GM19240 (cell line): Measurements from ENCODE around the gene RALY.

Source experiments
- DNase-seq: peaks from one replicate; pipeline ENCODE4 v3.0.0; 2011; ENCODE audit warnings: low spot score; ENCODE audit not compliant: insufficient read length

Gene RALY

GRCh38 chr20:33986560-33987216, 7.0 kb upstream of the RALY start:
- DNase-seq = no peak

GRCh38 chr20:33990075-33990474, 3.6 kb upstream of the RALY start:
- no peak for DNase-seq

GRCh38 chr20:33991502-33991901, 2.2 kb upstream of the RALY start:
- no peak for DNase-seq

- no peak for DNase-seq
These were observed 1.4 kb upstream of the RALY start for GRCh38 chr20:33992145-33992922.

GRCh38 chr20:33992923-33993575, 662 bp upstream of the RALY start:
- DNase-seq = peak; percentile 82

GRCh38 chr20:33994222-33994913, 657 bp downstream of the RALY start:
- peak; percentile 61 for DNase-seq

- DNase-seq = no peak
These were observed 1.5 kb downstream of the RALY start for GRCh38 chr20:33995053-33995831.

- no peak for DNase-seq
These were observed 5.4 kb downstream of the RALY start for GRCh38 chr20:33999025-33999649.

GRCh38 chr20:34001378-34001777, 7.7 kb downstream of the RALY start:
- DNase-seq = no peak

- no peak for DNase-seq
These were observed 10.5 kb downstream of the RALY start for GRCh38 chr20:34004227-34004626.

- DNase-seq = no peak
These were observed 11.2 kb downstream of the RALY start for GRCh38 chr20:34004790-34005457.

- no peak for DNase-seq
These were observed 12.9 kb downstream of the RALY start for GRCh38 chr20:34006619-34007018.

GRCh38 chr20:34008477-34008876, 14.8 kb downstream of the RALY start:
- DNase-seq = no peak

- DNase-seq = no peak
These were observed 16.8 kb downstream of the RALY start for GRCh38 chr20:34010405-34010931.

- DNase-seq = no peak
These were observed 17.6 kb downstream of the RALY start for GRCh38 chr20:34011275-34011674.

- no peak for DNase-seq
These were observed 18.6 kb downstream of the RALY start for GRCh38 chr20:34012330-34012729.

GRCh38 chr20:34012735-34013134, 19.0 kb downstream of the RALY start:
- no peak for DNase-seq

GRCh38 chr20:34013554-34013953, 19.8 kb downstream of the RALY start:
- no peak for DNase-seq

- DNase-seq = no peak
These were observed 21.2 kb downstream of the RALY start for GRCh38 chr20:34014878-34015277.
